GM12873 (cell line): Measurements from ENCODE around the gene MTOR.

Source experiments
- CTCF ChIP-seq: IDR thresholded peaks from 2 replicates; pipeline ENCODE4 v1.5.1; 2012; ENCODE audit warnings: low read depth, mild to moderate bottlenecking, moderate library complexity, low read length, control low read depth; ENCODE audit not compliant: insufficient read depth; ENCODE audit errors: missing control alignments

The MTOR gene

GRCh38 chr1:11156441-11156840 is 105.9 kb downstream of the MTOR start:
- TF ChIP-seq CTCF: no peak

- no peak for TF ChIP-seq CTCF
Measured at GRCh38 chr1:11153184-11153583, 109.2 kb downstream of the MTOR start.

- no peak for TF ChIP-seq CTCF
Measured at GRCh38 chr1:11152755-11153154, 109.6 kb downstream of the MTOR start.

- no peak for TF ChIP-seq CTCF
Measured at GRCh38 chr1:11151826-11152612, 110.3 kb downstream of the MTOR start.

GRCh38 chr1:11151114-11151513 is 111.2 kb downstream of the MTOR start:
- no peak for TF ChIP-seq CTCF

GRCh38 chr1:11150326-11150725 is 112.0 kb downstream of the MTOR start:
- no peak for TF ChIP-seq CTCF

- no peak for TF ChIP-seq CTCF
Measured at GRCh38 chr1:11147197-11147770, 115.1 kb downstream of the MTOR start.
